Endothelial cell of umbilical vein (primary cell): Measurements from ENCODE around the gene PRRC2B. TPM values are rescaled to one million over a fixed set of nuclear protein-coding genes. Genes with fewer than 3 reads are reported as not detected.

Source experiments
- BruUV-seq: library from RNA; stranded (reverse); fragments of 400-500 nt; replicated peaks from 2 replicates; lab custom pipeline; 2021; lab: Mats Ljungman, UMichigan
- CTCF ChIA-PET: fragments of 300-600, 350-600 bp; sonication (Branson Sonifier 250); formaldehyde crosslinking; loops from one replicate; lab custom pipeline; 2021; ENCODE audit warnings: antibody characterized with exemption, inconsistent platforms; lab: Charles Lee
- POLR2A ChIA-PET: fragments of 300-600, 350-600 bp; sonication (Branson Sonifier 250); formaldehyde crosslinking; loops from one replicate; lab custom pipeline; 2021; ENCODE audit warnings: antibody characterized with exemption, inconsistent platforms; lab: Charles Lee
- DNase-seq: peaks from one replicate; pipeline ENCODE4 v3.0.0-alpha.2; 2011; ENCODE audit warnings: low read depth, low spot score
- FAIRE-seq: peaks from 2 replicates; lab custom pipeline; 2011; peaks lifted over from hg19 to GRCh38; lab: Jason Lieb, UNC
- H2AFZ ChIP-seq: 2 replicates; pipeline ENCODE4 v1.6.0; 2012; ENCODE audit warnings: low read depth, low read length, control low read depth, inconsistent platforms
- H3K27ac ChIP-seq: 2 replicates; pipeline ENCODE4 v1.5.1; 2011; ENCODE audit warnings: low read depth, mild to moderate bottlenecking, control low read depth, low read length, moderate library complexity; ENCODE audit not compliant: insufficient read depth
- H3K27me3 ChIP-seq, 2 experiments: 2 replicates each; pipeline versions ENCODE4 v1.6.0 to v1.6.1; 2011; ENCODE audit warnings: low read length in 2 of 2, mixed read lengths in 1 of 2; ENCODE audit not compliant: control insufficient read depth in 2 of 2, insufficient read depth in 2 of 2
- H3K36me3 ChIP-seq, 2 experiments: 2 replicates in 1 of 2; 3 replicates in 1 of 2; pipeline ENCODE4 v1.5.1; 2011; ENCODE audit warnings: low read length in 2 of 2, mild to moderate bottlenecking in 1 of 2, moderate library complexity in 1 of 2; ENCODE audit not compliant: control insufficient read depth in 2 of 2, insufficient read depth in 2 of 2; ENCODE audit errors: extremely low read depth in 1 of 2
- H3K4me1 ChIP-seq: 3 replicates; pipeline ENCODE4 v1.5.1; 2011; ENCODE audit warnings: mild to moderate bottlenecking, low read length; ENCODE audit not compliant: control insufficient read depth, insufficient read depth; ENCODE audit errors: extremely low read depth
- H3K4me2 ChIP-seq: 2 replicates; pipeline ENCODE4 v1.6.1; 2011; ENCODE audit warnings: low read length, control low read depth, mixed read lengths; ENCODE audit not compliant: insufficient read depth
- H3K4me3 ChIP-seq, 3 experiments: fragments of 200-600 bp in 1 of 3; sonication (generic), shearing (Covaris generic) in 1 of 3; replicated peaks in 1 of 3; 2 replicates each; pipeline ENCODE4 v1.5.1; 2011 to 2016; ENCODE audit warnings: control low read depth in 3 of 3, low read length in 3 of 3, mild to moderate bottlenecking in 2 of 3, inconsistent platforms in 1 of 3, low read depth in 1 of 3, moderate library complexity in 1 of 3; ENCODE audit not compliant: insufficient read depth in 1 of 3
- H3K79me2 ChIP-seq: 2 replicates; pipeline ENCODE4 v1.6.0; 2012; ENCODE audit warnings: low read length, inconsistent platforms; ENCODE audit not compliant: control insufficient read depth, insufficient read depth
- H3K9ac ChIP-seq: replicated peaks from 2 replicates; pipeline ENCODE3; 2011; ENCODE audit warnings: low read length, control low read depth; ENCODE audit not compliant: insufficient read depth; ENCODE audit errors: extremely low read depth
- H3K9me1 ChIP-seq: replicated peaks from 3 replicates; pipeline ENCODE4 v1.6.0; 2011; ENCODE audit warnings: mild to moderate bottlenecking, low read length; ENCODE audit not compliant: control insufficient read depth, insufficient read depth; ENCODE audit errors: extremely low read depth
- H3K9me3 ChIP-seq: replicated peaks from 2 replicates; pipeline ENCODE4 v1.5.1; 2012; ENCODE audit warnings: low read length, inconsistent platforms; ENCODE audit not compliant: control insufficient read depth, insufficient read depth
- H4K20me1 ChIP-seq: replicated peaks from 2 replicates; pipeline ENCODE3; 2011; ENCODE audit warnings: mild to moderate bottlenecking, low read length; ENCODE audit not compliant: control insufficient read depth, insufficient read depth; ENCODE audit errors: extremely low read depth
- EZH2 ChIP-seq: IDR thresholded peaks from 2 replicates; pipeline ENCODE4 v1.6.1; 2012; ENCODE audit warnings: borderline replicate concordance, low read depth, mild to moderate bottlenecking, moderate library complexity, low read length, inconsistent platforms; ENCODE audit not compliant: severe bottlenecking
- FOS ChIP-seq: IDR thresholded peaks from 2 replicates; pipeline ENCODE4 v1.6.1; 2011; ENCODE audit warnings: mild to moderate bottlenecking, low read length, moderate library complexity, borderline replicate concordance; ENCODE audit not compliant: insufficient read depth
- GATA2 ChIP-seq: IDR thresholded peaks from 2 replicates; pipeline ENCODE4 v1.7.0; 2011; ENCODE audit warnings: low read depth, mild to moderate bottlenecking, moderate library complexity, mixed read lengths, low read length; ENCODE audit not compliant: insufficient read length, insufficient read depth
- JUN ChIP-seq: IDR thresholded peaks from 2 replicates; pipeline ENCODE4 v1.6.1; 2011; ENCODE audit warnings: borderline replicate concordance, low read depth; ENCODE audit not compliant: insufficient read length, insufficient read depth
- MAX ChIP-seq: IDR thresholded peaks from 2 replicates; pipeline ENCODE4 v1.6.1; 2011; ENCODE audit not compliant: insufficient read depth, insufficient read length
- MYC ChIP-seq: IDR thresholded peaks from one replicate; pipeline ENCODE4 v1.6.1; 2011; ENCODE audit warnings: mild to moderate bottlenecking, low read depth, low read length
- POLR2A ChIP-seq: IDR thresholded peaks from 2 replicates; pipeline ENCODE4 v1.6.1; 2012; ENCODE audit warnings: low read depth, mild to moderate bottlenecking, control low read depth, low read length
- POLR2AphosphoS5 ChIP-seq: IDR thresholded peaks from 2 replicates; pipeline ENCODE4 v1.6.1; 2012; ENCODE audit warnings: low read depth, mild to moderate bottlenecking, control low read depth, low read length, moderate library complexity; ENCODE audit not compliant: insufficient read depth
- dilution Hi-C: fragments of 300-500 bp; cut with MboI; formaldehyde crosslinking; loops from one replicate; pipeline ENCODE4 v1.15.0; 2019; ENCODE audit warnings: low sequenced_read_pairs; ENCODE audit not compliant: extremely low pct_ligation_motif_present
- intact Hi-C: fragments of 100-400 bp; cut with micrococcal nuclease; formaldehyde crosslinking; loops from one replicate; pipeline ENCODE4 v1.10.0; 2022
- polyA plus RNA-seq, 4 experiments: library from polyadenylated mRNA; depleted of rRNA in 3 of 4; stranded (reverse) in 3 of 4; unstranded in 1 of 4; fragments of >200 nt; gene quantifications; 2 replicates each; pipeline versions ENCODE4 v1.2.1 to v1.2.3, GENCODE V29; 2011 to 2012; ENCODE audit warnings: missing spikeins in 1 of 4
- total RNA-seq: library from RNA; stranded (reverse); gene quantifications from 2 replicates; pipeline ENCODE4 v1.2.3, GENCODE V29; 2021
- TF ChIP-seq, protein P1 (sequence below), 2 donors: IDR thresholded peaks; 1 replicate in 1 of 2; 2 replicates in 1 of 2; pipeline ENCODE4 v1.5.1; 2011; ENCODE audit warnings: low read length in 2 of 2, mild to moderate bottlenecking in 2 of 2, moderate library complexity in 2 of 2, control low read depth in 1 of 2, inconsistent platforms in 1 of 2, low read depth in 1 of 2; ENCODE audit not compliant: insufficient read depth in 1 of 2; ENCODE audit errors: extremely low read depth in 1 of 2

The PRRC2B gene
- total and polyA plus RNA-seq, 2 donors (not counting 3 experiments of a cell fraction or from before 2014, with no cell fraction given) = 35.6 to 256 TPM

- no peak overlapping the region for H2AFZ ChIP-seq
- H3K27ac ChIP-seq = no peak overlapping the region
- H3K9me1 ChIP-seq = no peaks in the 10 kb centered on the region
- H3K4me1 ChIP-seq = peaks cover 6% of the 10 kb centered on the region
- H3K36me3 ChIP-seq = peaks cover 45 to 49% of the 10 kb centered on the region in 2 experiments
- CTCF ChIA-PET = interaction anchor here (1.3 to 2.4 kb wide), 2 partner anchors 11 to 97 kb away, joined by 3 to 6 read pairs; no protein-coding TSS in a partner anchor
- no TSS peak for BruUV-seq
- dilution Hi-C loops = no loop called here
- intact Hi-C loops = no loop called here
- H3K4me2 ChIP-seq = no peak overlapping the region
- TF ChIP-seq POLR2A (no peak), MYC (no peak), MAX (no peak), FOS (no peak), GATA2 (no peak), EZH2 (no peak), POLR2AphosphoS5 (no peak), JUN (no peak)
- TF ChIP-seq, protein P1, sequence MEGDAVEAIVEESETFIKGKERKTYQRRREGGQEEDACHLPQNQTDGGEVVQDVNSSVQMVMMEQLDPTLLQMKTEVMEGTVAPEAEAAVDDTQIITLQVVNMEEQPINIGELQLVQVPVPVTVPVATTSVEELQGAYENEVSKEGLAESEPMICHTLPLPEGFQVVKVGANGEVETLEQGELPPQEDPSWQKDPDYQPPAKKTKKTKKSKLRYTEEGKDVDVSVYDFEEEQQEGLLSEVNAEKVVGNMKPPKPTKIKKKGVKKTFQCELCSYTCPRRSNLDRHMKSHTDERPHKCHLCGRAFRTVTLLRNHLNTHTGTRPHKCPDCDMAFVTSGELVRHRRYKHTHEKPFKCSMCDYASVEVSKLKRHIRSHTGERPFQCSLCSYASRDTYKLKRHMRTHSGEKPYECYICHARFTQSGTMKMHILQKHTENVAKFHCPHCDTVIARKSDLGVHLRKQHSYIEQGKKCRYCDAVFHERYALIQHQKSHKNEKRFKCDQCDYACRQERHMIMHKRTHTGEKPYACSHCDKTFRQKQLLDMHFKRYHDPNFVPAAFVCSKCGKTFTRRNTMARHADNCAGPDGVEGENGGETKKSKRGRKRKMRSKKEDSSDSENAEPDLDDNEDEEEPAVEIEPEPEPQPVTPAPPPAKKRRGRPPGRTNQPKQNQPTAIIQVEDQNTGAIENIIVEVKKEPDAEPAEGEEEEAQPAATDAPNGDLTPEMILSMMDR (IDR thresholded peaks at IDR 0.05; ENCODE audit: extremely low read depth in 1 of 2, insufficient read depth in 1 of 2, low read depth in 1 of 2, low read length in 2 of 2) = no peak
- peaks cover 57% of the 10 kb centered on the region for H3K79me2 ChIP-seq
- no peak overlapping the region for H3K9ac ChIP-seq
- no peaks in the 10 kb centered on the region for H3K27me3 ChIP-seq
- peaks cover 5% of the 10 kb centered on the region for H4K20me1 ChIP-seq
- H3K4me3 ChIP-seq = no peak overlapping the region
- no peak for DNase-seq
- H3K9me3 ChIP-seq = no peaks in the 10 kb centered on the region
- FAIRE-seq = no peak
- POLR2A ChIA-PET = no interaction called here
Observed at GRCh38 chr9:131447148-131447547, 53.3 kb downstream of the PRRC2B start.
